Measurements from ENCODE around the gene SPECC1. TPM values are rescaled to one million over a fixed set of nuclear protein-coding genes. Genes with fewer than 3 reads are reported as not detected.

The SPECC1 gene
- total and polyA plus RNA-seq, 10 of the 15 experiments (the other 5 are each of a cell fraction or from before 2014, with no cell fraction given), result 6.4 to 40.6 (median 23.9) TPM

DNA sequence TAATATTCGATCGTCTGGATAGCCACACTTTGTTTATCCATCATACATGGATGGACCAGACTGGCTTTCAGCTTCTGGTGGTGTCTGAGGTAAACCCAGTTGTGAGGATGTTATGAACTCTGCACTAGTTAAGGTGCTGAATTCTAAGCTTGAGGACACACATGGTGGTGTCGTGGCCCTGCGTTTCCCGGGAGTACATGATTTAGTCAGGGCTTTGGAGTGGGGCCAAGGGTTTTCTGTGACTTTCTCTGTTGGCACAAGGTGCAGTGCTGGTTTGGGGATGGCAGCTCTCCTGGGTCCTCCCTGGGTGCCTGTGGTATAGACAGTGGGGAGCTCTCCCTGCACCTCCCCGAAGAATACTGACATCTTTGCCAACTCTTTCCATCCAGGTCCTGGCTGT, 116.6 kb downstream of the SPECC1 start:
- no peaks in the 10 kb centered on the region for H3K36me3 ChIP-seq (ENCODE audit: control insufficient read depth in 2 of 2, insufficient read depth in 2 of 2, low read length in 1 of 2)
- RAD21 ChIA-PET (ENCODE audit: unreplicated experiment), result no interaction called here
- H3K4me1 ChIP-seq (ENCODE audit: control insufficient read depth, insufficient read depth, low read length), result no peaks in the 10 kb centered on the region
- H3K4me3 ChIP-seq, result no peak overlapping the region
- POLR2A ChIA-PET, result interaction anchor here (0.6 kb wide), 1 partner anchor 163 kb away, joined by 3 read pairs; no protein-coding TSS in a partner anchor
- CTCF ChIA-PET, result interaction anchor here (0.6 to 0.9 kb wide), 2 partner anchors 101 to 520 kb away, joined by 3 read pairs; no protein-coding TSS in a partner anchor
- 88% methylated on average over 6 of the region's 6 CpGs for WGBS (ENCODE audit: insufficient coverage, insufficient replicate concordance, low lambda C conversion rate, missing lambda C conversion rate)
- no peak overlapping the region for H2AFZ ChIP-seq (ENCODE audit: control insufficient read depth, low read depth, low read length)
- H4K20me1 ChIP-seq (ENCODE audit: control insufficient read depth, insufficient read depth), result no peaks in the 10 kb centered on the region
- TF ChIP-seq SUPT20H (IDR thresholded peaks at IDR 0.05; ENCODE audit: borderline replicate concordance, control insufficient read depth, low read depth, low read length), result no peak
- no peak for TF ChIP-seq EZH2 (IDR thresholded peaks at IDR 0.05; ENCODE audit: borderline replicate concordance, control insufficient read depth, low read depth, low read length)
- TF ChIP-seq STAT3 (IDR thresholded peaks at IDR 0.05; ENCODE audit: low read depth, low read length), result no peak
- no peak for TF ChIP-seq MTA2 (IDR thresholded peaks at IDR 0.05; ENCODE audit: low read depth)
- TF ChIP-seq PAX5 (IDR thresholded peaks at IDR 0.05; ENCODE audit: borderline replicate concordance, low read depth, low read length), result no peak
- TF ChIP-seq, protein P1, sequence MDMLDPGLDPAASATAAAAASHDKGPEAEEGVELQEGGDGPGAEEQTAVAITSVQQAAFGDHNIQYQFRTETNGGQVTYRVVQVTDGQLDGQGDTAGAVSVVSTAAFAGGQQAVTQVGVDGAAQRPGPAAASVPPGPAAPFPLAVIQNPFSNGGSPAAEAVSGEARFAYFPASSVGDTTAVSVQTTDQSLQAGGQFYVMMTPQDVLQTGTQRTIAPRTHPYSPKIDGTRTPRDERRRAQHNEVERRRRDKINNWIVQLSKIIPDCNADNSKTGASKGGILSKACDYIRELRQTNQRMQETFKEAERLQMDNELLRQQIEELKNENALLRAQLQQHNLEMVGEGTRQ (IDR thresholded peaks at IDR 0.05; ENCODE audit: borderline replicate concordance, low read depth, low read length), result no peak
- TF ChIP-seq MEF2B (IDR thresholded peaks at IDR 0.05; ENCODE audit: partially characterized antibody, poor library complexity, severe bottlenecking), result no peak
- no peak for TF ChIP-seq LARP7 (IDR thresholded peaks at IDR 0.05)
- TF ChIP-seq MXI1 (IDR thresholded peaks at IDR 0.05; ENCODE audit: low read depth, low read length), result no peak
- no peak for TF ChIP-seq DPF2 (IDR thresholded peaks at IDR 0.05)
- TF ChIP-seq RFX5 (IDR thresholded peaks at IDR 0.05; ENCODE audit: low read depth, low read length), result no peak
- TF ChIP-seq, protein P2, sequence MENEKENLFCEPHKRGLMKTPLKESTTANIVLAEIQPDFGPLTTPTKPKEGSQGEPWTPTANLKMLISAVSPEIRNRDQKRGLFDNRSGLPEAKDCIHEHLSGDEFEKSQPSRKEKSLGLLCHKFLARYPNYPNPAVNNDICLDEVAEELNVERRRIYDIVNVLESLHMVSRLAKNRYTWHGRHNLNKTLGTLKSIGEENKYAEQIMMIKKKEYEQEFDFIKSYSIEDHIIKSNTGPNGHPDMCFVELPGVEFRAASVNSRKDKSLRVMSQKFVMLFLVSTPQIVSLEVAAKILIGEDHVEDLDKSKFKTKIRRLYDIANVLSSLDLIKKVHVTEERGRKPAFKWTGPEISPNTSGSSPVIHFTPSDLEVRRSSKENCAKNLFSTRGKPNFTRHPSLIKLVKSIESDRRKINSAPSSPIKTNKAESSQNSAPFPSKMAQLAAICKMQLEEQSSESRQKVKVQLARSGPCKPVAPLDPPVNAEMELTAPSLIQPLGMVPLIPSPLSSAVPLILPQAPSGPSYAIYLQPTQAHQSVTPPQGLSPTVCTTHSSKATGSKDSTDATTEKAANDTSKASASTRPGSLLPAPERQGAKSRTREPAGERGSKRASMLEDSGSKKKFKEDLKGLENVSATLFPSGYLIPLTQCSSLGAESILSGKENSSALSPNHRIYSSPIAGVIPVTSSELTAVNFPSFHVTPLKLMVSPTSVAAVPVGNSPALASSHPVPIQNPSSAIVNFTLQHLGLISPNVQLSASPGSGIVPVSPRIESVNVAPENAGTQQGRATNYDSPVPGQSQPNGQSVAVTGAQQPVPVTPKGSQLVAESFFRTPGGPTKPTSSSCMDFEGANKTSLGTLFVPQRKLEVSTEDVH (IDR thresholded peaks at IDR 0.05; ENCODE audit: low read depth, partially characterized antibody), result no peak
- TF ChIP-seq ETV6 (conservative IDR thresholded peaks at IDR 0.05 in 1 of 2, IDR thresholded peaks at IDR 0.05 in 1 of 2; ENCODE audit: borderline replicate concordance in 1 of 2, low read depth in 1 of 2), result no peak
- TF ChIP-seq NR2C2 (IDR thresholded peaks at IDR 0.05; ENCODE audit: borderline replicate concordance, control insufficient read depth, insufficient read length, low read depth), result no peak
- no peak for TF ChIP-seq STAT1 (conservative IDR thresholded peaks at IDR 0.05)
- TF ChIP-seq TARDBP (IDR thresholded peaks at IDR 0.05; ENCODE audit: borderline replicate concordance), result no peak
- no peak for TF ChIP-seq CBX5 (IDR thresholded peaks at IDR 0.05; ENCODE audit: low read depth)
- no peak for DNase-seq (ENCODE audit: low read depth, low spot score)
- H3K4me2 ChIP-seq (ENCODE audit: control insufficient read depth, insufficient read depth), result no peak overlapping the region
- ATAC-seq, result no peak
- H3K9ac ChIP-seq (ENCODE audit: control insufficient read depth, insufficient read depth, low read length), result no peak overlapping the region
- no peaks in the 10 kb centered on the region for H3K27me3 ChIP-seq (replicated peaks in 1 of 2; ENCODE audit: control insufficient read depth in 2 of 2, insufficient read depth in 2 of 2, low read length in 1 of 2)
- BruUV-seq (replicated peaks), result no TSS peak
- SMC1A ChIA-PET (ENCODE audit: uncharacterized antibody, unreplicated experiment), result interaction anchor here (0.9 kb wide), 1 partner anchor 195 kb away, joined by 3 read pairs; no protein-coding TSS in a partner anchor
- H3K27ac ChIP-seq (ENCODE audit: control insufficient read depth, insufficient read depth), result no peak overlapping the region
- intact Hi-C loops (cut with micrococcal nuclease; ENCODE audit: unreplicated experiment) (no loop called here), in situ Hi-C loops (cut with MboI) (no loop called here)
- no peaks in the 10 kb centered on the region for H3K9me3 ChIP-seq (replicated peaks; ENCODE audit: control insufficient read depth, insufficient read depth, low read length)
- no peak for FAIRE-seq
- no peaks in the 10 kb centered on the region for H3K79me2 ChIP-seq (ENCODE audit: control insufficient read depth, insufficient read depth, low read length)
